GM12892 (cell line): Measurements from ENCODE around the gene KIAA1755.
A peak's percentile ranks its signal among the peaks of the same experiment; 100 is the strongest.

Source experiments
- DNase-seq: peaks from one replicate; pipeline ENCODE4 v3.0.0; 2011; ENCODE audit not compliant: insufficient read length
- FAIRE-seq: peaks from 2 replicates; lab custom pipeline; 2011; peaks lifted over from hg19 to GRCh38; lab: Jason Lieb, UNC
- POLR2A ChIP-seq: IDR thresholded peaks from 2 replicates; pipeline ENCODE4 v1.6.1; 2011; ENCODE audit warnings: low read depth, low read length, control low read depth
- POLR2AphosphoS5 ChIP-seq: IDR thresholded peaks from 2 replicates; pipeline ENCODE4 v1.6.1; 2011; ENCODE audit warnings: low read depth, low read length, control low read depth
- TAF1 ChIP-seq: IDR thresholded peaks from 2 replicates; pipeline ENCODE4 v1.6.1; 2011; ENCODE audit warnings: low read depth, mild to moderate bottlenecking, control low read depth, low read length, borderline replicate concordance

Gene KIAA1755

DNA sequence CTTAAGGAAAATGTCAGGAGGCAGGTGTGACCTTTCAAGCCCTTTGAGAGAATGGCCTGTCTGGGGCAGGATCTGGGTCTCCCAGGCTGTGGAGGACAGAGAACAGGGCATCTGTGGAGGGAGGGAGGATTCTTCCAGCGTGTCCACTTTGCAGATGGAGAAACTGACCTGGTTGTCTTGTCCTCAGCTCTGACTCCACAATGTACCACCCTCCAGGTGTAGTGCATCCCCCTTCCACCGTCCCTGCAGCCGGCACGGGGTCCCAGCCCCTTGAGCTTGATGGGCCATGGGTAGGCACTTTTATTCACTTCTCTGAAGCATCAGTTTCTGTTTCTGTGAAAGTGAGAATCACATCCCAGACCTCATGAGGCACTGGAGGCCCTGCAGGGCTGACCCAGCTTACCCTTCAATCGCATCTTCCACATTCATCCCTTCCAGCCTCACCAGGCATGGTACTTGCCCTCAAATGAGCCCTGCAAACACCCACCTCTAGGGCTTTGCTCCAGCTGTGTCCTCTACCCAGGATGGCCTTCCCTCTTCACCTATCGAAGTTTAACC is 90.8 kb downstream of the KIAA1755 start:
- FAIRE-seq (no peak), DNase-seq (no peak)
- TF ChIP-seq POLR2AphosphoS5 (no peak), POLR2A (no peak), TAF1 (no peak)

DNA sequence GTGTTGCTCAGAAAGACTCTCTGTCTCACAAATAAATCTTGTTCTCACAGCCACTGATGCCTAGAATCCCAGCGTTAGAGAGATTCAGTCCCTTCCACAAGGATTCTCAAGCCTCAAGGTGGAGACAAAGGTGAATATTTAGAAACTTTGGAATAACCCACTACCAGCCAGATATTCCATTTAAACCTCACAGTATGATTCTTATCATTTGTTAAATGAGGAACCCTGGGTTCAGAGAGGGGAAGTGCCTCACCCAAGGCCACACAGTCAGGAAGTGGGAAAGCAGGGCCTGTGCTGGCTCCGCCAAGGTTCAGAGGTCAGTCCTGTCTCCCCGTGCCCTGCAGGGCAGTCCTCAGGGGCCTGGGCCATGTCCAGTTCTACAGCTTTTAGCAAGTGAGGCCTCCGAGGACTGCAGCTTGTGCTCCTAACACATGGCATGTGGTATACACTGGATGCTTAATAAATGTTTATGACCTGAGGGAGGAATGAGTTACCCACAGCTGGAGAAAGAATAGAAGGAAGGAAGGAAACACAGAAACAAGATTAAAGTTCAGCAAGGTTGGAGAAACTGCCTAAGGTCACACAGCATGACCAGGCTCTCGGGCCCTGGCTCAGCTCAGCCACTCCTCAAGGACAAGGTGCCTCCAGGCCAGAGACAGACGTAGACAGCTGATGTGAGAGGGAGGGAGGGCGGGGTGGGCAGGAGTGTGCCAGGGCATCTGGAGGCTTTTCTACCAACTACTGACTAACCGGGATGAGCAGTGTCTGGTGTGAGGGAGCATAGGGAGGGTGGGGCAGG is 91.5 kb downstream of the KIAA1755 start:
- FAIRE-seq, result no peak
- no peak for DNase-seq
- TF ChIP-seq TAF1, result no peak
- TF ChIP-seq POLR2AphosphoS5, result no peak
- no peak for TF ChIP-seq POLR2A

DNA sequence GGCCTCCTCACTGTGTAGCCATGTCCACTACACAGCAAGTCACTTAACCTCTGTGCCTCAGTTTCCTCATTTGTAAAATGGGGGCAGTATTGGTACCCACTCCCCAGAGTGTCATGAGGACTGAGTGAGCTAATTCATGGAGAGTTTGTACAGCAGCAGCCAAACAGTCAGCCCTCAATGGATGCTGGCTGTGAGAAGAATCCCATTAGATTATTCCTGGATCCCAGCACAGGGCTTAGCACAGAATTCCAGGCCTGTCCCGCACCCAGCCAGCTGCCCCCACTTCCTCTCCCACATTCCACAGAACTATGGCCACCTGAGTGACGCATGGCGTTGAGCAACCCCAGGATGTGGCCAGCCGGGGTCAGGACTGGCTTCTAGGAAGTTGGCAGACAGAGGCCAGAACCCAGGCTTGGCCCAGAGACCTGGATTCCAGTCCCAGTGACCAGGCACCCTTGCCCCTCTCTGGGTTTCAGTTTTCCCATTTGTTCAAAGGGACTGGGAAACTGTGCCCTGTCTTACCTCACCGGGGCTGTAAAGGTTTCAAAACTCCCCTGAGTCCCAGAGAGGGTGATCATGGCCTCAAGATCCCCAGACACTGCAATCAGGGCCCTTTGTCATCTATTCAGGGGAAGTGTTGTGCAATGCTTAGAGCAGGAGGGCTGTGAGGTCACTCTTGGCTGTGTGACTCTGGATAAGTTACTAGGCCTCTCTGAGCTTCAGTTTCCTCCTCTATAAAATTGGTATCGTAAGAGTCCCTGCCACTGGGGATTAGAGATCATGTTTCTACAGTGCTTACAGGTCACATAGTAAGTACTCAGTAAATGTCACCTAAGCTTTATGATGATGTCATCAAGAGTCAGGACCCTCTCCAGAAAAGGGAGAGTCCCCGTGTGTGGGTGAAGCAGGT is 92.4 kb downstream of the KIAA1755 start:
- FAIRE-seq (no peak), DNase-seq (no peak)
- TF ChIP-seq POLR2A (no peak), TAF1 (no peak), POLR2AphosphoS5 (no peak)

DNA sequence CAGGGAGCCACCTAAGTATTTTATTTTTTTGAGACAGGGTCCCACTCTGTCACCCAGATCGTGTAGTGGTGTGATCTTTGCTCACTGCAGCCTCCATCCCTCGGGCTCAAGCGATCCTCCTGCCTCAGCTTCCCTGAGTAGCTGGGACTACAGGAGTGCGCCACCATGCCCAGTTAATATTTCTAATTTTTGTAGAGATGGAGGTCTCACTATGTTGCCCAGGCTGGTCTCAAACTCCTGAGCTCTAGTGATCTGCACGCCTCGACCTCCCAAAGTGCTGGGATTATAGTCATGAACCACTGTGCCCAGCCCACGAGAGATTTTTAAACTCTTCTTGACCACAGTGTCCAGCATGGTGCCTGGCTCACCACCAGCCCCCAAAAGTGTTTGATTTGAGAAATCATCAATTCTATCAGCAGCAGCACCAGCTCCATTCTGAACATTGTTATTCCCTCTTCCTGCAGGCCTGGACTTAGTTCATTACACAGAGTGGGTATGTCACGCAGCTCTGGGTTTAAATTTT is 93.1 kb downstream of the KIAA1755 start:
- FAIRE-seq, result no peak
- no peak for DNase-seq
- TF ChIP-seq POLR2A (no peak), TAF1 (no peak), POLR2AphosphoS5 (no peak)

DNA sequence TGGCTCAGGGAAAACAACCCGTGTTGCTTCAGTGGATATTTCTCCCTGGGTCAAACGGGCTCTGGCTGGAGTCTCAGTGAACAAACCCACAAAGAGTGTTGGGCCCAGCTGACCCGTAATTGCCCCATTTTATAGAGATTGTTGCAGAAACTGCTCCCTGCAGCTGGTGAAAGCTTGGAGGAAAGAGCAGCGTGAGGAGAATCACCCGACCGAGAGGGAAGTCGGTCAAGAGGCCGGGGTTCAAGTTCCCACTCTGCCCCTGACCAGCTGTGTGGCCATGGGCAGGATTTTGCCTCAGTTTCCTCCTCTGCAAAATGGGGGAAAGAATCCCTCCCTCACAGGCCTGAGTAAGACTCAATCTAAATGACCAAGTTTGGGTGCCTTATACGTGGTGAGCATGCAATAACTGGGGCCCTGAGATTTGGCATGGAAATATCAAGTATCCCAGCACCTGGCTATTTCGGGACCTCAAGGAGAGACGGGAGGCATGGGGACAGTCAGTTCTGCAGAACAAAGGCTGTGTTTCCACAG is 93.8 kb downstream of the KIAA1755 start:
- FAIRE-seq (no peak), DNase-seq (no peak)
- TF ChIP-seq POLR2AphosphoS5 (no peak), POLR2A (no peak), TAF1 (no peak)

DNA sequence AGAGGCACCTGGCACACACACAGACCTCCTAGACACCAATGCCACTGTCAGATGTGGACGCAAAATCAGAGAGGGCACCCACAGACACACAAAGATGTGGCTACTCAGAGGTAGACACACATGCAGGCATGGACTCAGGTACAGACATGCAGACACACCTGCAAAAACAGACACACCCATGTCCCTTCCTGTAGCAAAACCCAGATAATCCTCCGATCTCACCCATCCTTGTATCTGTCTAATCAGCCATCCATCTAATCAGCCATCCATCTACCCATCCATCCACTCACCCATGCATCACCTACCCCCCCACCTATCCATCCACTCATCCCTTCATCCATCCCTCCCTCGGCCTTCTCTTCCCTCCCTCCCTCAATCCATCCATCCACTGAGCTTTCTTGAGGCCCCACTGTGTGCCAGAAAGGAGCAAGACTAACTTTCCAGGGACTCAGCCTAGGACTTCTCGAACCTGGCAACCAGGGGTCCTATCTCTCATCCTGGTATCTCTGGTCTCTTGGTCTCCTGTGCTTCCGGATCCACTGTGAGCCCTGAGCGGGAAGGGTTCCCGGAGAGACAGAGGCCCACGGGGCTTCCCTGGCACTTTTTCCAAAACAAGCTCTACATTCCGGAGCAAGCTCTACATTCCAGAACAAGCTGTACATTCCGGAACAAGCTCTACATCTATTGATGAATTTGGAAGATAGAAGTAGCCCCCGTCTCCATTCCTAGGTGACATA is 94.4 kb downstream of the KIAA1755 start:
- TF ChIP-seq POLR2AphosphoS5 (no peak), POLR2A (no peak), TAF1 (no peak)
- no peak for DNase-seq
- FAIRE-seq, result no peak

DNA sequence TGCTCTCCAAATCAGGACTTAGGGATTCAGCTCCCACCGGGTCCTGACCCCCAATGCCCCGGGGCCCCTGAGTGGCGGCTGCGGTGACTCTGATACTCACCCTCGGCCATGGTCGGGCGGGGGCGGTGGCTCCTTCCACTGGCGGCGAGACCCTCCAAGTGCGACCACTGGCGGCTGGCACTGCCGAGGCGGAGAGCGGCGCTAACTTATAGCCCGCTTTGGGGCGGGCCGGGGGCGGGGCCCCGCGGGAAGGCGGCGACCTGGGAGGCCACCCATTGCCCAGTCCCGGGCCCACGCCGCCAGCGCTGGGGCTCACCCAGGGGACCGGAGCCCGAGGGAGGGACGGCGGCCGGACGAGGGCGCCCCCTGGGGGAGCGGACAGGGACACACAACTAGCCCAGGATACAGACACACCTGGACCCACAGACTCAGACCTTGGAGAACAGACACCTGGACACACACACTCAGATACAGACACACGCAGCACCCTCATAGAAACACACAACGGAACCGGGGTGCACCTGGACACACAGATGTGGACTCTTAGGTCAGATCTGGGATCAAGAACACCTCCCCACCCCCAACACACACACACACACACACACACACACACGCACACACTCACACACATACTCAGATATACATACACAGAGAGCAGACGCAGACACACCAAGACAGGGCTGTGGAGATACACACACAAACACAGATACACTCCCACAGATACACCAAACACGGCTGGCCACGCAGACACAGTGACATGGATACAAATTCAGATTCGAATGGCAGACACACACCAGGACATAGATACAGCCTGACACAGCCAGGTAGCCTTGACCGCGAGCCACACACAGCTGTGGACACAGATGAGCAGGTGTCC is 95.2 kb downstream of the KIAA1755 start, which contains the start of gene TGM2:
Gene TGM2 (minus strand): TSS at position 182 of the 877 bp plus-strand sequence. CDS start 72 bp downstream, at position 110.
- TF ChIP-seq POLR2AphosphoS5 (no peak), POLR2A (no peak), TAF1 (no peak)
- DNase-seq, result peak; percentile 77
- peak; percentile 75 for FAIRE-seq

DNA sequence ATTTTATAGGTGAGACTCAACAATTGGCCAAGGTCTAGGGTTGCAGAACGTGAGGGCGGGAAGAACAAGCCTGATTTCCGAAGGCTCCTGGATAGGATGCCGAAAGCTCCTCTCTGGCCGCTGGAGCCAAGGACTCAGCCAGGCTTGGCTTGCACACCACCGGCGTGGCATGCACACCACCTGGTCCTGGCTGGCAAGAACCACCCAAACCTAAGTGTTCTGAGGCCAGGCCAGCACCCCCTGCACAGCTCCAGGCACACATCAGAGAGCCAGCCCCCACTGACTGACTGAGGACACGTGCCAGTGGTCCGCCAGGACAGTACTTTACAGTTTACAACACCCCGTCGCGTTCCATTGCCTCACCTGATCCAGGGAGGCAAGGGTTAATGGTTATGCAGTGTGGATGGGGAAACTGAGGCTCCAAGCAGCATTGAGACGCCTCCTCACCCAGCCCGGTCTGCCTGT is 95.9 kb downstream of the KIAA1755 start:
- TF ChIP-seq TAF1 (no peak), POLR2AphosphoS5 (no peak), POLR2A (no peak)
- no peak for FAIRE-seq
- DNase-seq, result no peak

DNA sequence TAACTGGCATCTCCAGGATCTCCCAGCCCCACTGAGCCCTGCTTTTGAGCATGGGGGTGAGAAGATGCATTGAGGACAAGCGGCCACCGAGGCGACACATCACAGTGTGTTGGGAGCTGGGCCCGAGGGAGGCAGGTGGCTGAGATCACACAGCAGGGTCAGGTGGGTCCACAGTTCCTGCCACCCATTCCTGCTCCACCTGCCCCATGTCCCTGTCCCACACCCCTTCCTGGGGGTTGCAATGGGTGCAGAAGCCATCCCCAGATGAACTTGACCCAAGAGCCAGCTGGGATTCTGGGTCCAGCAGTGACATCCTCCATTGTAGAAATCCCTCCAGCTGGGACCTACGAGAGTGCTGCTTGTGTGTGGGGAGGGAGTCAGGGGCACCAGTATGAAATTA is 96.5 kb downstream of the KIAA1755 start:
- FAIRE-seq, result no peak
- TF ChIP-seq TAF1, result no peak
- TF ChIP-seq POLR2A, result no peak
- TF ChIP-seq POLR2AphosphoS5, result no peak
- DNase-seq, result no peak
